Activated naive CD8-positive, alpha-beta T cell (primary cell): ENCODE data around the gene ZC2HC1C.

Source experiments
- H3K27ac Mint-ChIP-seq: one replicate; pipeline ENCODE4 v1.8.0; 2021; ENCODE audit warnings: mixed read lengths
- H3K27me3 Mint-ChIP-seq: one replicate; pipeline ENCODE4 v1.8.0; 2021; ENCODE audit warnings: mixed read lengths
- H3K36me3 Mint-ChIP-seq: one replicate; pipeline ENCODE4 v1.8.0; 2021; ENCODE audit warnings: mixed read lengths
- H3K4me1 Mint-ChIP-seq: one replicate; pipeline ENCODE4 v1.8.0; 2021; ENCODE audit warnings: low read depth, mixed read lengths
- H3K4me3 Mint-ChIP-seq: one replicate; pipeline ENCODE4 v1.8.0; 2021; ENCODE audit warnings: mild to moderate bottlenecking, mixed read lengths
- H3K9me3 Mint-ChIP-seq: one replicate; pipeline ENCODE4 v1.8.0; 2021; ENCODE audit warnings: low read depth, mixed read lengths

The ZC2HC1C gene

DNA sequence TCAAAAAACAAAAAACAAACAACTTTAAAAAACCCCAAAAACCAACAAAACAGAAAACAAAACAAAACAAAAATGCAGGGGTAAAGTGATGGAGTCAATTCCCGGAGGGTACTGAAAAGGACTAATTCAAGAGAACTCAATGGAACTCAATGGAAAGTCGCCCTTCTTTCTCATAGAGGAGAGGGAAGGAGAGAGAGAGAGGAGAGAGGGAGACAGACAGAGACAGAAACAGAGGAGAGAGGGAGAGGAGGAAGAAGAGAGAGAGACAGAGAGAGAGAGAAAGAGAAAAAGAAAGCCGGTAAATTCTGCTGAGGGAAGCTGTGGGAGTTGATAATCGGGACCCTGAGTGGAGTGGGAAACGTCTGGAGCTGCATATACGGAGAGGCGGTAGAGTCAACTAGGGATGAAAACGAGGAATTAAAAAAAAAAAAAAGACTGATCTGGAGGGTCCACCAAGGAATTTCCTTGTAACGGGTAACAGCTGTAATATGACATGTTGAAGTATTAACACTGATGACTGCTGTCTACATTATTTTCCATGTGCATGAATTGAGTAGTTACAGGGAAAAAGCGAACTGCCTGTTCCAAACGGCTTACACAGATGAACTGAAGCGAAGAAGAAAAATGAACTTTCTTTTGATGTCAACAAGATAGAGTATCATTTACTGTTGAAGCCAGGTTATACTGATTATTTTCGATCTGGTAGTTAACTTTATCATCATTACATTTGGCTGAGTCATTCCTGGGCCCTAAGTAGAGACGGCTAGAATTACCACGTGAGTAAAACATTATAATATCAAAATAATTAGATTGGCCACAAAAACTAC lies 934 bp upstream of the ZC2HC1C start:
- Mint-ChIP-seq H3K36me3 (no peaks in the 10 kb centered on the region), H3K27ac (no peak overlapping the region), H3K4me1 (peaks cover 14% of the 10 kb centered on the region), H3K9me3 (no peaks in the 10 kb centered on the region), H3K4me3 (no peak overlapping the region), H3K27me3 (no peaks in the 10 kb centered on the region)

DNA sequence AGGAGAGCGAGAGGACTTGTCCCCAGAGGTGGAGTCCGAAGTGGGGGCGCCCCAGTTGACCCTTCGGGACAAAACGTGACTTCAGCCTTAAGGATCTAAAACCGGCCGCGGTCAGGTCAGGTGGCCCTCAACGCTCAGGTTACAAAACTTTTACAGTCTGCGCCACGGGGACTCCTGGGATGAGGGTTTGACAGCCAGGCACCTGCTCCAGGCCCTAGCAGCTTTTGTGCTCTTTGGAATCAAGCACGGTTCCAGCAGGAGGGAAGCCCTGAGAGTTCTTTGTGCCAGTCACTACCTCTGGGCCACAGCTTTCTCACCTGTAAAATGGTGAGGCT lies 337 bp downstream of the ZC2HC1C start:
- Mint-ChIP-seq H3K27me3 (no peaks in the 10 kb centered on the region), H3K4me3 (no peak overlapping the region), H3K27ac (peak overlapping the region; percentile 58)

DNA sequence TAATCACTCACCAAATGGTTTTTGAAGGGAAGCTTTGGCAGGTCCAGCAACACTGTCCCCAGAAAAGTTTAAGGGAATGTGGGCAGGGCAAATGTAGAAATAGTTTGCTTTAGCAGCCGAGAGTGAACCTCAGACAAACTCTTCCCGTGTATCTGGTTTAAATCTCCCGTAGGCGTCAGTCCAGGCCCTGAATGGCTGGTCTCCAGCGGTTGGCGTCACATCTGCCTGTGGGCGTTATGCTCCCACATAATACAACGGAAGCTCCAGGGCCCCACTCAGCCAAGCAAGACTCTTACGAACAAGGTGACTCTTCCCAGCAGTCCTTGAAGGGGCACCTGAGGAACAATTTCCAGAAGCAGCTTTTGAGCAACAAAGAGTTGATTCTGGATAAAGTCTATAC lies 942 bp downstream of the ZC2HC1C start:
- Mint-ChIP-seq H3K27ac (no peak overlapping the region), H3K36me3 (no peaks in the 10 kb centered on the region), H3K27me3 (no peaks in the 10 kb centered on the region), H3K9me3 (no peaks in the 10 kb centered on the region), H3K4me3 (peak overlapping the region; percentile 27), H3K4me1 (peaks cover 2% of the 10 kb centered on the region)

More for the DNA sequence above, 337 bp downstream of the ZC2HC1C start:
- Mint-ChIP-seq H3K36me3 (no peaks in the 10 kb centered on the region), H3K4me1 (peaks cover 5% of the 10 kb centered on the region), H3K9me3 (no peaks in the 10 kb centered on the region)

DNA sequence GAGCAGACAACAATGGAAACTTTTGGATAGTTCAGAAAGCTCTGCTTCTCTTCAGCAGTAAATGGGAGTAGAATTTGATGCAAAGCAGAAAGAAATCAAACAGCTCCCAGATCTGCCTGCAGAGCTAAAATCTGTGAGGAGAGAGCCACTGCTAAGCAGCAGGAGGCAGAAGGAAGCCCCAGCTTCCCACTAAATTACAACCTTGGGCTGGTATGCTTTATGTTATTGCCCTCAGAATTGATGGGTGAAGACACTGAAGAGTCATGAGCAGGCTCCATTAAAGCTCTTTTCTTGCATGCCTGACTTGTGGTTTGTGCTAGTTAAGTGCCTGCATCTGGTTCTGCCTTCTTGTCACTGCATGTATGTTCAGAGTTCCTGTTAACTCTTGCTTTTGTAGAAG lies 8.4 kb downstream of the ZC2HC1C start:
- no peaks in the 10 kb centered on the region for H3K27me3 Mint-ChIP-seq
- no peaks in the 10 kb centered on the region for H3K4me1 Mint-ChIP-seq
- H3K4me3 Mint-ChIP-seq: no peak overlapping the region
- no peaks in the 10 kb centered on the region for H3K9me3 Mint-ChIP-seq
- H3K36me3 Mint-ChIP-seq: peaks cover 4% of the 10 kb centered on the region
- no peak overlapping the region for H3K27ac Mint-ChIP-seq

DNA sequence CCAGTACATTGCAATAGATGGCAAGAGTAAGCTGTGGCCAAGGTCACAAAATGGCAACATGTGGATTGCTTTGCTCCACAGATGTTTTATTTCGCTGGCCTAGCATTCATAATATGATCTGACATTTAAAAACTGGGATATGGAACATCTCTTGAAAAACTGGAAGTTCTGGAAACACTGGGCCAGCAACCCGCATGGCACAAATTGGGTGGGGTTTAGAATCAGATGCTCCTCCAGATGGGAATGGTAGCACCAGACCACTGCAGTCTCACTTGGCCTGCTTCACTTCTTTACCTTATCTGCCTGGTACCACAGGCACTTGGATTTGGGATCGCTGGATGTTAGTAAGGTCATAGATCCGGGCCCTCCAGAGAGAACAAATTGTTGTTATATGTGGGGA lies 10.1 kb downstream of the ZC2HC1C start:
- Mint-ChIP-seq H3K4me1 (no peaks in the 10 kb centered on the region), H3K4me3 (no peak overlapping the region), H3K36me3 (peaks cover 4% of the 10 kb centered on the region), H3K27me3 (no peaks in the 10 kb centered on the region), H3K9me3 (no peaks in the 10 kb centered on the region), H3K27ac (no peak overlapping the region)

DNA sequence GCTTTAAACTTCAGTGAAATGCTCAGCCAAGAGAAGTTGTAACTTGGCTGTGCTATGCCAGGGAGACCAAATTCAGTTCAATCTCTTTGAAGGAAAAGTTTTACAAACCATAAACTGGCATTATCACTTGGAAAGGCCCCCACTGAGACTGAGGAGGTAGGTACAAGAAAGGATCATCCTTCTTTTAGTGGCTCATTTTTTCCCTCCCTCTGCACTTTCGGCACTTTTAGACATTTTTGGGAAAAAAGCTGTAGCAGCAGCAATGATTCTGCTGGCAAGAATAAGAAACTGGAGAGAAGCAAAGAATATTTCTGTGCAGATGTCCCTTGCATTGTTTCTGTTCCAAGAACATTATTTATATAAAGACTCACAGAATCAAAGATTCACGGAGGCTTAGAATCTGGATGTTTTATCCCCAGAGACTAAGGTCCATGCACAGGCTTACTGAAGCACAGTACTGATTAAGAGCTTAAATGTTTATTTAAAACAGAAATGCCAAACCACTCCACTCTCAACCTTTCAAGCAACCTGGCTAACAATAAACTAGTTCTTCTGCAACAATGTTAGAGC lies 12.3 kb downstream of the ZC2HC1C start:
- Mint-ChIP-seq H3K27ac (no peak overlapping the region), H3K4me3 (no peak overlapping the region), H3K4me1 (no peaks in the 10 kb centered on the region), H3K36me3 (peaks cover 6% of the 10 kb centered on the region), H3K27me3 (no peaks in the 10 kb centered on the region), H3K9me3 (no peaks in the 10 kb centered on the region)

DNA sequence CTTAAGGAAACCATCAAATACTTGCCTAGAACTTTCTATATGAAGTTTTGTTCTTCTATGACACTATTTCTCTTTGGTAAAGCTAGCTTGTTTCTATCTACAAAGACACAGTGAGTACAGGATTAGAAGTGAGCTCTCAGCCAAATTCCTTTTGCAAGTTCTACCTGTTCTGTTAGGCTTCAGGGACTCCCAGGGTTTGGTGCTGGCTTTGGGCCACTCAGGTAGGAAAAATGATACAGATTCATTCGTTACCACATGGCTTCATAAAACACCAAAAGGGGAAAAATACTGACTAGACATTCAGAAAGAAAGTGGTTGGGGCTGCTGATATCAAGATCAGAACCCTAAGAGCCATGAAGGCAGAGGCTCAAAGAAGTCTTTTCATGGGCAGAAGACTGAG lies 13.8 kb downstream of the ZC2HC1C start:
- H3K27me3 Mint-ChIP-seq: no peaks in the 10 kb centered on the region
- no peak overlapping the region for H3K4me3 Mint-ChIP-seq
- peaks cover 6% of the 10 kb centered on the region for H3K36me3 Mint-ChIP-seq
- no peaks in the 10 kb centered on the region for H3K9me3 Mint-ChIP-seq
- H3K27ac Mint-ChIP-seq: peak overlapping the region; percentile 48
- no peaks in the 10 kb centered on the region for H3K4me1 Mint-ChIP-seq

DNA sequence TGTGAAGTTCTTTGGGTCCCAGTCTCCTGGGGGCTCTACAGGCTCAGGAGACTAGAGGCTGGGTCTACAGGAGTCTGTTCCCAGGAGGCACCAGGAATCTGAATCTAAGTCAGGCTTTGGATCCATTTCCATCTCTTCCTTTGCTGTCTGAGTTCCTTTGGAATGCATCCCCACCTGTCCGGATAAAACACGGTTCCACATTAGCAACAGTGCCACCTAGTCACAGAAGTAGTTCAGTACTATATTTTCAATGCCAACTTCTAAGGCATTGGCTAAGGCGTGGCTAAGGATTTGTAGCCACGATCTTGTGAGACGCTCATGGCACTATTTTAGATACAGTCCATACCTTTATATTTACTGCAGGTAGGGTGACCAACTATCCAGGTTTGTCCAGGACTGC lies 15.1 kb downstream of the ZC2HC1C start:
- H3K4me3 Mint-ChIP-seq: no peak overlapping the region
- no peaks in the 10 kb centered on the region for H3K27me3 Mint-ChIP-seq
- H3K4me1 Mint-ChIP-seq: no peaks in the 10 kb centered on the region
- no peaks in the 10 kb centered on the region for H3K9me3 Mint-ChIP-seq
- no peak overlapping the region for H3K27ac Mint-ChIP-seq
- H3K36me3 Mint-ChIP-seq: peaks cover 6% of the 10 kb centered on the region

DNA sequence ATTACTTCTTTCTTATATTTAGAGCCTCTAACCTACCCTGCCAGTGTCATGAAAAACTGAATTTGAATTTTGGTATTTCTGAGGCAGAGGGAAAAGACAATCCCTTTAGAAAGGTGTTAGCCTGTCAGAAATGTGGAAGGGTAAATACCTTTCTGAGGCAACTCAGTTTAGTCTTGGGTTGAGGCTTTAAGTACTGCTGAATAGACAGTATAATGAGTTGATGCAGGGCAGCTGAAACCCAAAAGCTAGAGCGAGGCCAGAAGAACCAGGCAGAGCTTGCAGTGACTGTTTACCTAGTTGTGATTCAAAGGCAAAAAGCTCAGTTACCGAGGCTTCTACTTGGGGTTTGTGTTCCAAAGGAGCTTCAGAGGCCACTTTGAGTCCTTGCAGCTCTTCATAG lies 18.7 kb downstream of the ZC2HC1C start:
- no peak overlapping the region for H3K27ac Mint-ChIP-seq
- H3K9me3 Mint-ChIP-seq: no peaks in the 10 kb centered on the region
- H3K27me3 Mint-ChIP-seq: no peaks in the 10 kb centered on the region
- no peak overlapping the region for H3K4me3 Mint-ChIP-seq
- H3K4me1 Mint-ChIP-seq: no peaks in the 10 kb centered on the region
- H3K36me3 Mint-ChIP-seq: peaks cover 5% of the 10 kb centered on the region

DNA sequence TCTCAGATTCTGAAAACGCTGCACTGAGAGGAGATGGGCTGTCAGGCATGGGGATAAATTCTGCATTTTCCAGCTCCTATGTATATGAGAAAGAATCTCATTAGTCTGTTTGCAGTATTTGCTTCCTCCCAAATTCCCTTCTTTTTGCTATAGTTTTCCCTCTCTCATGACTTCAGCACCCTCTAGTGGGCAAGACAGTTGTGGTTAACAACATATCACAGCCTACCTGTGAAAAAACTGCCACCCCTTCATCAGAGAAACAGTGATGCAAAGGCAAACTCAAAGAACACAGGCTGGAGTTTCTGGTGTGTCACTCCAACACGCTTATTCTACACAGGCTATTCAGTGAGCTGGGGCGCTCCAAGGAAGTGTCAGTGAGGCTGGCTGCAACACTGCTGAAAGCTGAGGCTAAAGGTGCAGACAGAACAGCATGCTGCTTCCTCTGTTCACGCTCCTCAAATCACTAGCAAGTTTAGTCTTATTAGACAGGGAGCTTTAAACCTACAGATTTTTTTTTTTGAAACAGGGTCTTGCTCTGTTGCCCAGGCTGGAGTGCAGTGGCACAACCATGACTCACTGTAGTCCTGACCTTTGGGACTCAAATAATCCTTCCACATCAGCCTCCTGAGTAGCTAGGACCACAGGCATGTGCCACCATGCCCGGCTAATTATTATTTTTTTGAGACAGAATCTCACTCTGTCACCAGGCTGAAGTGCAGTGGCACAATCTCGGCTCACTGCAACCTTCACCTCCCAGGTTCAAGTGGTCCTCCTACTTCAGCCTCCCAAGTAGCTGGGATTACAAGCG lies 19.3 kb downstream of the ZC2HC1C start:
- H3K27ac Mint-ChIP-seq: no peak overlapping the region
- H3K4me3 Mint-ChIP-seq: no peak overlapping the region
- H3K36me3 Mint-ChIP-seq: peaks cover 5% of the 10 kb centered on the region
- H3K4me1 Mint-ChIP-seq: no peaks in the 10 kb centered on the region
- H3K27me3 Mint-ChIP-seq: no peaks in the 10 kb centered on the region
- no peaks in the 10 kb centered on the region for H3K9me3 Mint-ChIP-seq

DNA sequence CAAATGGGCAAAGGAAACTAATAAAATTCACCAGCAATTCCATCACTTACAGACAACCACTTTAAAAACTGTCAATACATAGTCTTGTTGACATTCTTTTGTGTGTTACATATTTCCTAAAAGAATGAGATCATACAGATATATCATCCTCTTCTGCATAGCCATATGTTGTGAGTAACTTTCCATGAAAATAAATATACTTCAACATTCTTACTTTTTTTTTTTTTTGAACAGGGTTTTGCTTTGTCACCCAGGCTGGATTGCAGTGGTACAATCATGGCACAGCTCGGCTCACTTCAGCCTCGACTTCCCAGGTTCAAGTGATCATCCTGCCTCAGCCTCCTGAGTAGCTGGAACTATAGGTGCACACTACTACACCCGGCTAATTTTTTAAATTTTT lies 20.9 kb downstream of the ZC2HC1C start:
- Mint-ChIP-seq H3K4me1 (no peaks in the 10 kb centered on the region), H3K27me3 (no peaks in the 10 kb centered on the region), H3K36me3 (peaks cover 4% of the 10 kb centered on the region), H3K4me3 (no peak overlapping the region), H3K27ac (no peak overlapping the region), H3K9me3 (no peaks in the 10 kb centered on the region)

DNA sequence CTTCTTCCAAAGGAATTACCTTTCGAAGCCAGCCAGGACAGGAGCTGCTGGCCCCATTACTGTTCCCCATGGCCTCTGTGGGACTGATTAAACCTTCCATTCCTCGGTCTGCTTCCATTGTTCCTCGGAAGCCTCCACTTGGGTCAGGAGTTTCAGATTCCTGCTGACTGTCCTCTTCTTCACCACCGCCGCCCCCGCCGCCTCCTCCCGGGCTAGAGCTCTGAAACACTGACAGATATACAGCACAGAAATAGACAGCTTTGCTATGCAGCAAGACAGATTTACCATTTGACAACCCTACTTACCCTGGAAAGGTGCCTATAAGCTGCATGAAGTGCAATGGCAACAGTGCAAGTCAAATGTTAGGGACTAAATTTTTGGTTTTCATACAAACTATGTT lies 21.8 kb downstream of the ZC2HC1C start:
- no peak overlapping the region for H3K27ac Mint-ChIP-seq
- H3K4me3 Mint-ChIP-seq: no peak overlapping the region
- no peaks in the 10 kb centered on the region for H3K4me1 Mint-ChIP-seq

DNA sequence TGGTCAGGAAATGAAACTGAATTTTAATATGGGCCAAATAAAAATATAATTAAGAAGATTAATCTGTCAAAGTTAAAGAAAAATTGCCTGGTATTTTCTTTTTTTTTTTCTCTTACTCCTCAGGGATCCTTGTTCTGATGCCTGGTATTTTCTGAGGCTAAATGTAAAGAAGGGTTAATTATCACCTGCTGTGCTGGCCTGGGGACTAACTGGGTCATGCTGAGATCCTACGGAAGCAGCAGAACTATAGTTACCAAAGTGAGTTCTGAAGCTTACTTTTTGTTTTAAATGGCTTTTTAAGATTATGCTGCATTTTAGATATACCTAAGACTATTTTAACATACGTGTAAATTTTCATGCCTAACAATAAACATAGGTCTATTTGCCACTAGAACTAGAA lies 23.3 kb downstream of the ZC2HC1C start:
- Mint-ChIP-seq H3K27me3 (no peaks in the 10 kb centered on the region), H3K4me3 (no peak overlapping the region), H3K27ac (no peak overlapping the region), H3K36me3 (peaks cover 5% of the 10 kb centered on the region), H3K4me1 (no peaks in the 10 kb centered on the region), H3K9me3 (no peaks in the 10 kb centered on the region)

More for the DNA sequence above, 21.8 kb downstream of the ZC2HC1C start:
- Mint-ChIP-seq H3K36me3 (peaks cover 2% of the 10 kb centered on the region), H3K9me3 (no peaks in the 10 kb centered on the region), H3K27me3 (no peaks in the 10 kb centered on the region)

DNA sequence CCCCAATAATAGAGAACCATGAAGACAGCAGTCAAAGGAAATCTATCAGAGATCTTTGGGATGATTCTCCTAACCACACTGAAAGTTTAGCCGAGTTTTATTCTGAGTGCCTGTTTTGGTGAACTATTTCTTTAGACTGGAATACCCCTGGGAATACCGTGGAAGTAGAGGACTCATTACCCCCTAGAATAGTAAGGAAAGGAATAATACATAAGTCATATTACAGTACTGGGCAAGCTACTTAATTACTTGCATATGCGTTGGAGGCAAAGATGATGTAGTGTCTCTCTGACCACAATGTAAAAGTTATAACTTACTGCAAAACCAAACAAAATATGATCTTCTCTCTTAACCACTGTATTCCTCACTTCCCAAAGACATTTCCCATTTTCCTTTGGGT lies 25.5 kb downstream of the ZC2HC1C start:
- H3K4me3 Mint-ChIP-seq: no peak overlapping the region
- peaks cover 5% of the 10 kb centered on the region for H3K36me3 Mint-ChIP-seq

DNA sequence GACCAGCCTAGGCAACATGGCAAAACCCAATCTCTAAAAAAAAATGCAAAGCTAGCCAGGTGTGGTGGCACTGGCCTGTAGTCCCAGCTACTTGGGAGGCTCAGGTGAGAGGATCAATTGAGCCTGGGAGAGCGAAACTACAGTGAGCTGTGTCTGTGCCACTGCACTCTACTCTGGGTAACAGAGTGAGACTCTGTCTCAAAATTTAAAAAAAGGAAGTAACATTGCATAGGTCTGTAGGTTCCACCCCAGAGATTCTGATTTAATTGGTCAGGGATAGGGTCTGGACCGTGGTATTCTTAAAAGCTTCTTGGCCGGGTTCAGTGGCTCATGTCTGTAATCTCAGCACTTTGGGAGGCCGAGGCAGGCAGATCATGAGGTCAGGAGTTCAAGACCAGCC lies 26.2 kb downstream of the ZC2HC1C start:
- Mint-ChIP-seq H3K4me3 (no peak overlapping the region), H3K4me1 (no peaks in the 10 kb centered on the region), H3K9me3 (no peaks in the 10 kb centered on the region), H3K36me3 (peaks cover 5% of the 10 kb centered on the region), H3K27ac (no peak overlapping the region), H3K27me3 (no peaks in the 10 kb centered on the region)

More for the DNA sequence above, 25.5 kb downstream of the ZC2HC1C start:
- Mint-ChIP-seq H3K27ac (no peak overlapping the region), H3K9me3 (no peaks in the 10 kb centered on the region), H3K27me3 (no peaks in the 10 kb centered on the region), H3K4me1 (no peaks in the 10 kb centered on the region)
